Activated CD4-positive, alpha-beta T cell treated with anti-CD3 and anti-CD28 coated beads, Interleukin-2, Interleukin-4, amounts not matched to agents 100 ng/mL and 50 ng/mL, durations not matched to agents 16 hours and 8 hours (primary cell): ENCODE data around the gene FANCI.

ENCODE experiments used
- DNase-seq: peaks from one replicate; pipeline ENCODE4 v3.0.0-alpha.2; 2020; ENCODE audit warnings: low spot score

The FANCI gene

DNA sequence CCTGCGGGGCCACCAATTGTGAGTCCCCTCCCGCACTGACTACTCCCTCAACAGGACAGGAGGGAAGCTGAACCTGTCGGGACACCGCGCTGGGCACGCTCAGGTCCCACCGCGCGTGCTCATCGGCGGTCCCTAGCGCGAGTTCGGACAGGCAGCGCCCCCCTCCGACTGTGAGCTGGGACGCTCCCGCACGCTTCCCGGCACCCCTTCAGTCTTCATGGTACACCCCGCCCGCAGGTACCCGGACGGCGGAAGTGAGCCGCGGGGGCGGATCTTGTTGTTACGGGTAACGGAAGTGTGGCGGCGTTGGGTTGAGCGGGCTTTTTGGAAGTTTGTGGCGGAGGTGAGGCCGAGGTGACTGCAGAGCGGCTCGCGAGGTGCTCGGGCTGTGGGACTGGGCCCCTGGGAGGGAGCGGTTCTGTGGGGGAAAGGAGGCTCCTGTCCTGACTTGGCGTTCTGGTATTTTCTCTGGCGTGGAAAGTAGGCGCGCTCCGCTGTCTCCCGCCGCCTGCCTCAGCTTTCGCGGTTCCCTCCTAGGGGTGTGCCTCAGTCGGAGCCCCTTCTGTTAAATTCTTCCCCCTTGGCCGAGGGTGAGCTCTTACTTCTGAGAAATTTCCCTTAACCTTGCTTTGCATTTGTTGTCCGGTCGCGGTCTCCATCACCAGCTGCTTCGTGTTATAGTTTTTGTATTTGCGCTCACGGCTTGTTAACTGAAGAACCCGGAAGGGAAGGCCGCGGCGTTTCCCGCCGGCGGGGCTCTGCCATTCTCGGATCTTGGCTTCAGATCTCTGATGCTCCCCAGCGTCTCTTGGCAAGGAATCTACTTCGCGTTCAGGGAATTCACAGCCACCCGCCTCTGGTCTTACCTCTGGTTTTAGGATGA is at the start of gene FANCI:
Gene FANCI (plus strand): TSS at position 289 of the 883 bp plus-strand sequence. CDS start 3,669 bp downstream, outside the sequence.
- DNase-seq, result peak; percentile 98

DNA sequence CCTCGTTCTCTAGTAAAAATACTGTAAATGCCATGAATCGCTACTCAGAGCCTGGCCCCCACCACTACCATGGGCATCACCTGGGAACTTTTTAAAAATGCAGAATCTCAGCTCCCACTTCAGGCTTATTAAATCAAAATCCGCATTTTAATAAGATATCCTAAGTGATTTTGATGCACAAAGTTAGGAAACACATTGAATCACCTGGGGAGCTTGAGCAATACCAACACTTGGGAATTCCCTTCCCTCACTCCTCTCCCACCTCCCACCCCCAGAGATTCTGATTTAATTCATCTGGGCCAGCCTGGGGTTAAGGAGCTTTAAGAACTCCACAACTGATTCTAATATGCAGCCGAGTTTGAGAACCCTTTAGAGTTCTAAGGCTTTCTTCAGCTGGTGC is 49.2 kb upstream of the FANCI start:
- no peak for DNase-seq

DNA sequence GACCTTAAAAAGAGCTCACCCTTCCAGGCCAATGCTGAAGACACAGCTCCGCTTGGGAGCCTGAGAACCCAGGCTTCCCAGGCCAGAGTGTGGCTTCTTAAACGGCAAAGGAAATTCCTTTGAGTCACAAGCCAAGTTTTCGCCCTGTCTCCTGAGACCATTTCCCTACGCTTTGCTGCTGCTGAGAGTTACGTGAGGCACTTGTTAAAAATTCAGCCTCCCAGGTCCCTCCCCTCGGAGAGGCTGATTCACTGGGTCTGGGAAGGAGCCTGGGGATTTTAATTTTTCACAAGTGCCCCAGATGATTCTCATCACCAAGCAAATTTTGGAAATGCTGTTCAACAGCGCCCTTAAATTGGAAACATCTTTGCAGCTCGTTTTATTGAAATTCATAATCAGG is 47.9 kb upstream of the FANCI start:
- DNase-seq, result no peak

DNA sequence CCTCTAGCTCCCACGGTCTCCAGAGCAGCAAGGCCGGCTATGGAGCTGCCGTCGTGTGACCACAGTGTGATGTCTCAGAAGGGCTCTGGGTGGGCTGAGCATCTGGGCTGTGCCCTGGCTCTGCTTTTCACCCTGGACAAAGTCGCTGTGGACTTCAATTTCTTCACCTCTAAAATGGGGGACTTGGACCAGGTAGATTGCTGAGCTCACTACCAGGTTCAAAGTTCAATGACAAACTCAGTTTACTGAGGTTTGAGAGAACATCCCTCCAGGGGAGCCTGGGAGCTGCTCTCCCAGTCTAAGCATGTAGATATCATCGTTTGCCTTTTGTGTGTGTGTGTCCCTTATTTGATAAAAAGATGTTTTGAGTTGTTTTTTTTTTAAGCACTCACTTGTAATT is 47.5 kb upstream of the FANCI start:
- DNase-seq, result no peak

DNA sequence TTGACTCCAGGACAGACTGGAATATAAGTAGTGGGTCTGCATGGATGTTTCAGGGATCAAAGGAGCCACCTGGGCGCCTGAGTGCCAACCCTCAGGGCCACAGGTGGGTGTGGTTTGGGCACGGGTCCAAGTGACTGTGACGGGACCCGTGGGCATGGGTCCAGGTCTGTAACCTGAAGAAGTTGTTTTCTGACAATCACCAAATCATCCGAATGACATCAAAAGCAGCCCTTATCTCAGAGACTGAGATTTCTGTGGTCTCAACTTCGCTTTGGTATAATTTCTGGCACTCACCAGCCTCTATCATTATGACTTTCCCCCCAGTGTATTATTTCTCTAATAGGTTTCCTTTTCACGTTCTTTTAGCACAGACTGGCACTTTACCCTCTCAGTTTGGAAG is 46.8 kb upstream of the FANCI start:
- DNase-seq, result peak; percentile 62

DNA sequence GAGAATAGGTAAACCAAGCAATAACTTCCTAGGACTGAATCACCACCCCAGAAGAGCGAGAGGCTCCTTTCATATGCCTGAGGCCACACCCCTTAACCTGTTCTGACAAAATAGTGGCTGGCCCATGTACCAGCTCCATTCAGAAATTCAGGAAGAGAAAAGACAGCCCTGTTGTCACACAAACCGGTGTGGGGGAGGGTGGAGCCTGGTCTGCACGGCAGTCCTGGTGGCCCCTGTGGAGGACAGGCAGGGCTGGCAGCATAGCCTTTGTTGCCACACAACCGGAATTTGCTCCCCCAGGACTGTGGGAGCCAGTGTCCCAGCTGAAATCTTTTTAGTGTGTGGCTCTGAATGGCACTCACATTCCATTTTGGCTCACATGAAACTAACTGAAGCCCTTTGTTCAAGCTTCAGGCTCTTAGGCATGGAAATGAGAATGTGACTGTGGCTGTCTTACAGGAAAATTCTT is 46.2 kb upstream of the FANCI start:
- peak; percentile 52 for DNase-seq

DNA sequence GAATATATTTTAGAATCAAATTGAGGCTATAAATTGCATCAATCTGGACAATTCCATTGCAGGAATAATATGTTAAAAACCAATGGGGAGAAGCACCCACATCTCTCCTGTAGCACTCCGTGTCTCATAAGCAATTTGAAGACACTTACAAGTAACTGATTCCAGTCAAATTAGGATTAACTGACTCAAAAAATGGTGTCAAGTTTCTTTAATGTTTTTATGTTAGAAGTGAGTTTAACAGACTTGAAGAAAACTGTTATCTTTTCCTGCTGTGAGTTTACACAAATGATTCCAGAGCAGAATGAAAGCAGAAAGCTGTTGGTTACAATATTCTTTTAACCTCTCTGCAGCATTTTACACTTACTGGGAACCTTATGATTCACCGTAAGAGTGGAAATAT is 45.6 kb upstream of the FANCI start:
- no peak for DNase-seq

DNA sequence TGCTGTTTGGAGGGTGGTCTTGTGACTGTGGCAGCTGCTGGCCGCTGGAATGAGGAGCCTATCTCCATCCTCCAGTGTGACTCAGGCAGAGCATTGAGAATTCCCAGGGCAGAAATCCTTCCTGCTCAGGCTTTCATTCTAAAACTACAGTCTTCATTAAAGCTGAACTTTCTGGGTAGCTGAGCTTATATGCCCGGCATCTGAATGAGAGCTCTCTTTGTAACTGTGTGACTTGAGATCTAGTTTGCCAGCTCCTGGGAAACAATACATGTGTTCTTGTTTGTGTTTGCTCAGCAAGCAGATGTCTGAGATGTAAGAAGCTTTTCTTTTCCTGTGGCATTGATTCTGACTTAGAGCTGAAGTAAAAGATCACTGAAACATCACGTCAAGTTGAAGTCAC is 44.8 kb upstream of the FANCI start:
- no peak for DNase-seq

DNA sequence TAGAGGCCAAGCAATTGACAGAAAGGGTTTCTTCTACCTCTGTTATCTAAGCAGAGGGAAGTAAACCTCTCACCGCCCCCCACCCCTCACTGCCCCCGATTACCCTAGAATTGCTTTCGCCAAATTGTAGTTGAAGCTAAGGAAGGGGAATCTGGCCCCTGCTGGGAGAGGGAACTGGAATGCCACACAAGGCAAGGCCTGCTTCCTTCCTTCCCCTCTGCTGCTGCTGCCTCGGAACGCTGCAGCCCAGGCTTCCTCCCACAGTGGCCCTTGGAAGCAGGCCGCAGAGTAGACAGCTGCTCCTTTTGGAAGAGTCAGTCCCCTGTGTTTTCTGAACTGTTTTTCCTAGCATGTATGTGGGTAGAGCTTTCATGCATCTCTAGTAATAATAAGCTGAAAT is 44.0 kb upstream of the FANCI start:
- DNase-seq, result no peak

DNA sequence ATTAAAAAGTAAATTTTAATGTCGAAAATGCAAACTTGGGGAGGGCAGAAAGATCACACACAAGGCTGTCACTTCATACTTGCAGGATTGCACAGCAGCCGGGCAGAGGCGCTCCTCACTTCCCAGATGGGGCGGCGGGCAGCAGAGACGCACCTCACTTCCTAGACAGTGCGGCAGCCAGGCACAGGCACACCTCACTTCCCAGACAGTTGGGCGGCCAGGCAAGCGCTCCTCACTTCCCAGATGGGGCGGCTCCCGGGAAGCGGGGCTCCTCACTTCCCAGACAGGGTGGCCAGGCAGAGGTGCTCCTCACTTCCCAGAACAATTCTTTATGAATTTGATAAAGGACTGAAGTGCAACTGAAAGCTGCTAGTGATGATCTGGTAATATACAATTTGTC is 43.6 kb upstream of the FANCI start:
- no peak for DNase-seq

DNA sequence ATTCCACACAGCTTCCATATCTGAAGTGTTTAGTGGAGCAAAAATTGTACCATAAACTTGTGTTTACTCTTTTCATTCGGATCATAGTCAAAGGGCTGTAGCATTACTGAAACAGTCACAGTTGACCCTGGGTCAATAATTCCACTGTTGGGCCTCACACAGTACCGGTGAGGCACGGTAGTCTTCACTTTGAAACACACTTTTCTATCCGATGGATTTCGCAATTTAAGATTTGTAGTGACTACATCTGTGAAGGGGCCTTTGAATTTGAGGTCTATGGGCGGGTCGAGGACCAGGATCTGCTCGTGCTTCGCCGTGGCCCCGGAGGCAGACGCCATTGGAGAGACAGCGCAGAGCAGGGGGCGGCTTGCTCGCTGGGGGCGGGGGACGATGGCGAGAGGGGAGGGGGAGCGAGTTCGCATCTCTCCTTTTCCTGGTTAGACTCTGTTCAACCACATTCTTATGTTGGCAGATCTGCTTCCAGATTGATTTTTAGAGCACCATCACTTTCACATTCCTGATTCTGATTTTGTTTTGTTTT is 42.2 kb upstream of the FANCI start:
- DNase-seq, result no peak

DNA sequence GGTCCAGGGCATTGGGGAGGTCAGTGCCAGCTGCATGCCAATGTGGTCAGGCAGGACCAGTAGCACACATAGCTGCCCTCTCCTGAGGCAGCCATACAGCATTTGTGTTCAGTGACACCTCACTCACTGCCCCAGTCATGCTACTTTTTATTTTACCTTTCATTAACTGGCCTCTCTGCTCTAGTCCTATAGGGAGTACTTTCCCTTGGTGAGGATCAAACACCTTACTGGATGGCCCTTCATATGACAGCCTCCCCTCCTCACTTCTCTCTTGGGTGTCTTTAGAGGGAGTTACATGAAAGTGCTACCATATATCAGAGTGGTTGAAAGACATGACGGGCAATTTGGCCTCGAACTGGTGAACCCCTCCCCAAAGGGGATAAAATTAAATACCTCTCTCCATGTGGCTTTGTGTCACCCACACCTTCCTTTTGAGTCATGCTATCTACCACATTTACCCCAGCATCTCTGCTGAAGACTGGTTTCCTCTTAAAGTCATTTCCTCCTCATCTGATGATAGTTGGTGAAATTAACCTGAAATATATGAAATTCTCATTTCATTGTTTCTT is 40.0 kb upstream of the FANCI start:
- peak; percentile 84 for DNase-seq

DNA sequence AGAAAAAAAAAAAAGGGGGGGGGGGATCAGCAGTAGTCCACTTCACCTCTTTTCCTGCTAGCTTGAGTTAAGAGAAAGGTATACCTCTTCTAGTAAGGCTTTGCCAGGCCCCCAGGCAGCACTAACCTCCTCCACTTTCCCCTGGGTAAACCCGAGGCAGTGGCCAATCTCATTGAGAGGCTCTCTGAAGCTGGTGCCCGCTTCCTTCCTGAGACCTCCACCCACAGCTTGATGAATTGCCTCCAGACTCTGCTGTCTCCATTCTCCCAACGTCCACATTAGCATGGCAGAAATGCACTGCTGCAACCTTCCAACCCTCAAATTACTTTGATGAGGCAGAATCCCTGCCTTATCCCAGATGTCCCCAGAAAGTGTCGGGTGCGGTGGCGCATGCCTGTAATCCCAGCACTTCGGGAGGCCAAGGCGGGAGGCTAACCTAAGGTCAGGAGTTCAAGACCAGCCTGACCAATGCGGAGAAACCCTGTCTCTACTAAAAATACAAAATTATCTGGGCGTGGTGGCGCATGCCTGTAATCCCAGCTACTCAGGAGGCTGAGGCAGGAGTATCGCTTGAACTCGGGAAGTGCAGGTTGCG is 37.7 kb upstream of the FANCI start:
- no peak for DNase-seq

DNA sequence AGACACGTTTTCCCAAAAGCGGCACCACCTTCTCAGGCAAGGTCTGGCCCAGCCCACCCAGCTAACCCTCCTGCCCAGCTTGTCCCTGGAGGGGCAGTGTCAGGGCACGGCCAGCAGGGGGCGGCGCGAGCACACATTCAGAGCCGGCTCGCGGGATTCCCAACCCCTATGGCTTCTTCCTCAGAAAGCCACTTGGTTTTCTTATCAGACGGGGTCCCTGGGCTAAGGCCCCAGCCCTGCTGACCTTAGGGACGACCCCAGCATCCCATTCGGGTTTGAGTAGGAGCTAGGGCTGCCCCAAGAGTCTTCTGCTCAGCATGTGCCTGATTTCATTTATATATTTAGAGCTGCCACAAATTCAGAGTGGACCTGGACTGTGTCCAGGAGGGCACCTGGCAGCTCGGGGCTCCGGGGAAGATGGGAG is 36.9 kb upstream of the FANCI start:
- DNase-seq, result peak; percentile 80

DNA sequence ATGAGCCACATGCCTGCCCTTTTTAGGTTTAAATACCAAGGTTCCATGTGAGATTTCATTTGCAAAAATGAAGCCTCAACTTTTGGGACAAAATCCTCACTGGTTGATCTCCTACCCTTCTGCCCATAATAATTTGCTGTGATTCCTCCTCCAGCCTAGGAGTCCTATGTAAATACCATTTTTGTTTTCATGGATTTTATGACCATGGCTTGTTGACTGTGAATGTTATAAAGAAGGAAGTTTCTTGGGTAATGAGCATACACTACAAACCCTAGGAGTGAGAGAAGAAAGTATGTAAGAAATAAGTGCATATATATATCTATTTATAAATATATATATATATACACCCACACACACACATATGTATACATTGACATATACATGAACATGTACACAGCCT is 35.5 kb upstream of the FANCI start:
- no peak for DNase-seq

DNA sequence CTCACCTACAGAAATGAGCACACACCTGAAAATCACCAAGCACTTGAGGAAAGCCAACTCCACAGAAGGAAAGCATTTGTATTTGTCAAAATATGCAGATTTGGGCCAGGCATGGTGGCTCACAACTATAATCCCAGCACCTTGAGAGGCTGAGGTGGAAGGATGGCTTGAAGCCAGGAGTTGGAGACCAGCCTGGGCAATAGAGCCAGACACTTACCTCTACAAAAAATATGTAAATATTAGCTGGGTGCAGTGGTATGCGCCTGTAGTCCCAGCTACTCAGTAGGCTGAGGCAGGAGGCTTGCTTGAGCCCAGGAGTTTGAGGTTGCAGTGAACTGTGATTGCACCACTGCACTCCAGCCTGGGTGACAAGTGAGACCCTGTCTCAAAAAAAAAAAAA is 34.7 kb upstream of the FANCI start:
- DNase-seq, result no peak

DNA sequence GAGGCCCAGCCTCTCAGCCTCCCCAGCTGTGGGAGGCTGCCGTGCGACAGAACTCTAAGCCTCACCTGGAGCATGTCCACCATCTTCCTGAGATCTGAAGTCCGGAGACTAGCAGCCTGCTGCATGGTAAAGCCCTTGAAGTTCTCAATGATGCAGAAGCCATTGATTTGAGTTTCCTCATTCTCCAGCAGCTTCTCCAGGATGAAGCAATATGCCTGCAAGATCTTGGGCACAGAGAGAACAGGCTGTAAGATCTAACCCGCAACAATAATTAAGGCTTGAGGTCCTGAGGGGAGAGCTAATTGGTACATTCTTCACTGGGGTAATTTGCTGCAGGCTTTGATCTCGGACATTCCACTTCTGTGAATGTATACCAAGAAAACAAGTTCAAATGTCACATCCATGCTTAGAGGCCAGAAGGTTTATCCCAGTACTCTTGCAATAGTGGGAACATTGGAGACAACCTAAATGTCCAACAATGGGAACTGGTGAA is 32.1 kb upstream of the FANCI start:
- no peak for DNase-seq

DNA sequence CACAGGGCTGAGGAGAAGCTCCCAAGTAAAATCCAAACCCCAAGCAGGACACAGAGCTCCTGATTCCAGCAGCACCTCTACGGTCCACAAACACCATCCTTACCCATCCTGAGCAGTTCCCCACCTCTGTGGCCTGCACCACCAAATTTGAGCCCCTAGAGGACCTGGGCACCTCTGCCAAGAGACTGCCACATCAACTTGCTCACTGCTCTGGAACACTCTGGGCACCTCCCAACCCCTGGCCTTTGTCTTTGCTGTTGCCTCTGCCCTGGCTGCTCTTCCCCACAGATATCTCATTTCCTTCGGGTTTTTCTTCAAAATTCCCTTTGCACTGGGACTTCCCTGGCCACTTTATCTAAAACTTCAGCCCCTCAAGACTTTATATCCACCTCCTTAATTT is 28.2 kb upstream of the FANCI start:
- no peak for DNase-seq

DNA sequence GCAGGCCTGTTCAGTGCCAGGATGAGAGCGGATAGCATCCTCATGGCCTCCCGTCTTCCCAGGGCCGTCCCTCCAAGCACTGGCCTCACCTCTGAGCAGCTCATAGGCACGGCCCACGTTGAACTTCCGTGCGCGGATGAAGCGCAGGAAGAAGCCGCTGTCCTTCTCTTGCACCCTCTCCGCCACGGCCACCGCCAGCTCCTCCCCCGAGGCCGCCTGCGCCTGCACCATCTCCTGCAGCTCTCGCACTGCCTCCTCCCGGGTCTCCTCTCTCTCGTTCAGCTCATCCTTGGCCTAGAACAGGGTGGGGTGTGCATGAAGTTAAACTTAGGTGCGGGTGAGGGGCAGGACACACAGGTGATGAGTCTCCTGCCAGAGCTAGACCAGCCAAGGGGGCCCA is 26.7 kb upstream of the FANCI start:
- no peak for DNase-seq

DNA sequence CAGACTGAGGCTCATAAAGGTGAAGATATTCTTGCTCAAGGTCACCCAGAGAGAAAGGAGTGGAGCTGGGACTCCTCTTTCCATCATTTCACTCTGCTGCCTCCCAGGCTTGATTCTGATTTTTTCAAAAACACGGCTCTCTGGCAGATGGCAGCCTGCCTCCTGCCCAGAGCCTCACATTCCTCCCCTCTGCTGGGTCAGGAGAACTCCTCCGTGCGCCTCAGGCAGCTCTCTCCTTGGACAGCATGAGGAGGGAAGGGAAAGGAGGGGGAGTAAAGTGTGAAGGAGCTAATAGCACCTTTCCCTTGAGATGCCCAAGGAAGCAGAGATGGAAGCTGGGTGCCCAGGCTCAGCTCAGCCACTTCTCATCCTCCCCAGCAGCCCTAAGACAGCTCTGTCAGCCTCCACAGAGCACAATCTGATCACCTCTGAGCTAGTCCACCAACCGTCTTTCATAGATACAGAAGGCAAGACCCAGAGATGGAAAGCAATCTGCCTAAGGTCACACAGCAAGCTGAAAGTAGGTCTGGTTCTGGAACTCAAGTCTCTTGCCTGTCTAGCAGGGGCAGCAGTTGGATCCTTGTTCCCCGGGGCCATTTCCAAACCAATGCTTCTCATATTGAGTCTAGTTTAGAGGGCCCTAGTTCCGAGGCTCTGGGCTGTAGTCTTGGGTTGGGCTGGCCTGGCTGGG is 25.9 kb upstream of the FANCI start:
- no peak for DNase-seq

DNA sequence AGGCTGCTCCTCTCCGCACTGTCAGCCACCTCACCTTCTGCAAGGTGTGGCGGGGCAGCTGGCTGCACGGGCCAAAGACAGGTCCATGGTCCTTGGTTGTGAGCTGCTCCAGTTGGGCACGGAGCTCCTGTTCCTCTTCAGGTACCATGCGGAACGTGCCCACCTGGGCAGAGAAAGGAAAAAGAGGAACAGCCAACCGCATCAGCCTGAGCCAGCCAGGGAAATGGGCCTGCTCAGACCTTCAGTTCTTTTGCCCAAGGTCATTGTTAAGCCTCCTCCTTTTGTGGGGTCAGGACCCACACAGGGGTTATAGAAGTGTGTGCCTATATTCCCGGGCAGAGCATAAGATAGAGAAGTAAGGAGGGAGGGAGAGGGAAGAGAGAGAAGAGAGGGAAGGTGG is 25.2 kb upstream of the FANCI start:
- no peak for DNase-seq

DNA sequence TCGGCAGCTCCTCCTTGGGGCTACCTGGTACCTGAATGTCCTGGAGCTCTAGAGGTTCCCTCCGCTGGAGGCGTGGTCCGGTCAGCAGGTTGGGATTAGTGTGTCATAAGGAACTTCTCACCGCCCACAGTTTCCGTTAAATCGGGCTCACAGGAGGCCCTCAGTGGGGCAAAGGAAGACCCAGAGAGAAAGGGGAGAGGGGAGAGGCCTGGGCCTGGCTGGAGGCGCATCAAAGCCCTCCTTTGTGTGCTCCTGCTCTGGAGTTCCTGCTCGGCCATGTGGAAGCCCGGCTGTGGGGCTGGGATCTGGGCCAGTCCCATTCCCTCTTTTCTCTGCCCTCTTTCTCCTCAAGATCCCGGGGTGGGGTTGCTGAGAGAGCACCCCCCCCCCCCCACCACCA is 22.2 kb upstream of the FANCI start, which contains the start of gene RLBP1:
Gene RLBP1 (minus strand): TSS at position 37 of the 400 bp plus-strand sequence. CDS start 2,604 bp downstream, outside the sequence.
- DNase-seq, result no peak
